Midbrain (tissue), 1 donor: ENCODE results near the gene PRPF38B.
"Not testable (repeated sequence)": the region's sequence is repeated elsewhere in the genome, so short reads cannot be mapped to it uniquely, and the experiment has no call there.

Source experiments
- DNase-seq: peaks from one replicate; lab custom pipeline; 2025; lab: John Stamatoyannopoulos, UW

The PRPF38B gene

GRCh38 chr1:108691942-108692723, at the start of gene PRPF38B:
PRPF38B (plus strand) TSS chr1:108692310; CDS start chr1:108692592, 282 bp downstream.
- DNase-seq, result peak; percentile 95

- peak; percentile 53 for DNase-seq
Observed at GRCh38 chr1:108643492-108644335, 48.4 kb upstream of the PRPF38B start.

DNA sequence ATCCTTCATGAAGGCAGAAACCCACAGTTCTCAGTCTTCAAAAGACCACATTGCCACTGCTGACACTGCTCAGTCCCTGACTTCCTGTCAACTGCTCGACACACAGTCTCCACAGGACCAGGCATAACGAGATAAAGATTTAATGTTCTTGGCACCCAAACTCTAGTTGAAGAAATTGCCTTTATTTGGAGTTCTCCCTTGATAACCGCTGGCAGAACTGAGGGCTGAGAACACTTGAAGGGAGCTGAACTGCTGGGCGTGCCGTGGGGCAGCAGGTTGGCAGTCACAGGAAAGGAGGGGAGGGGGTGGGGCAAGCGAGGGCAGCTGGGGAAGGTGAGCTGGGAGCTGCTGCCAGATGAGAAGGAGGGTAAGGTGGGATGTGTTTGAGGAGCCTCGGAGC, 47.1 kb upstream of the PRPF38B start:
- DNase-seq, result no peak

DNA sequence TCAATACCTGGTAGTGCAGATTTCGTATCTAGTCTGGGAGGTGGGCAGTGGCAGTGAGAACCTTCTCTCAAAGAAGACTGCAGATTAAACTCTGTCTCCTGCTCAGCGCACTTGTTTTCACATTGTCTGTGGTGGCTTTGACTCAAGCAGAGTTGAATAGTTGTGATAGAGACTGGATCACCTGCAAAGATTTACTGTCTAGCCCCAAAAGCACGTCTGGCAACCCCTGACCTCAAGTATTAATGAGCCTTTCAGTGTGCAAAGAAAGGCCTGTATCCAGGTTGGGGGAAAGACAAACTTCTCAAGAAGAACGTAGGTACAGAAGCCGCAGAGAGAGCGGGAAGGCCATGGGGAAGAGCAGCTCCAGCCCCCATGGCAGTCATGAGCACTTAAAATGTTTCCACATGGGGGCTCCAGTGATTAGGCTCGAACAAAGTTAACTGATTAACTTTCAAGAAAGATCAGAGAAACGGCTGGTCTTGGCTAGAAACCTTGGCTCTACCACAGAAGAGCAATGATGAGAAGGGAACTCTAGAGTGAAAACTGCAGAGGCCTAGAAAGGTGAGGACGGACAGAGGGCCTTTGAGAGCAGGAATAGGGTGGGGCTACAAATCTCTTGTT, 46.4 kb upstream of the PRPF38B start:
- no peak for DNase-seq

DNA sequence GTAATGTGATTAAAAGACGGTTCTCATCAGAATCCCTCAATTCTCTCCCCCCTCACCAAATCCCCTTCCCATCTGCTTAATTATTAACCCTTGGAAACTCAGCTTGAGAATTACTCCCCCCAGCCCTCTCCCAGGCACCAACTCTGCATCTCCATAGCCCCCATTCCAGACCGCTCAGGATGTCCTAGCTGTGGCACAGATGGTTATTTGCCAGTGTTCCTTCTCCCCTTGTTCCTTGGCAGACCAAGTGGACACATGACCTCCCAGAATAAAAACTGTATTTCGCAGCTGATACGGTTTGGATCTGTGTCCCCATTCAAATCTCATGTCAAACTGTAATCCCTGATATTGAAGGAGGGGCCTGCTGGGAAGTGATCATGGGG, 45.9 kb upstream of the PRPF38B start:
- no peak for DNase-seq

DNA sequence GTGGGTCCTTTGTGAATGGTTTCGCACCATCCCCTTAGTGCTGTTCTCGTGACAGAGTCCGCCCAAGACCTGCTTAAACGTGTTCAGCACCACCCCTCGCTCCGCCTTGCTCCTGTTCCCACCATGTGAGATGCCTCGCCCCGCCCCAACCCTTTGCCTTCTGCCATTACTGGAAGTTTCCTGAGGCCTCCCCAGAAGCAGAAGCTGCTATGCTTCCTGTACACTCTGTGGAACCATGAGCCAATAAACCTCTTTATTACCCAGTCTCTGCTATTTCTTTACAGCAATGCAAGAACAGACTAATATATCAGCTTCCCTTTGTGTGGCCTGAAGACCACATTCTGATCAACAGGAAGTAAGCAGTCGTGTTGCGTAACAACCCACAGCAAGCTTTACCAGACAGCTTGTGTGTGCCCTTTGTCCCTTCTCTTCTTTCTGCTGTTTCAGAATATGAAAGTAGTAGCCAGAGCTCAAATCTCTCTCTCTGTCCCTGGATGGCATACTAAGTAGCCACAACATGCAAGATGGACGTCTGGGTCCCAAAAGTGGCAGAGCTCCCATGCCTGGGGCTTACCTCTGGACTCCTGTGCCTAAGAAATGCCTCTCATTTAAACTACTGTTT, 45.4 kb upstream of the PRPF38B start:
- peak; percentile 39 for DNase-seq

DNA sequence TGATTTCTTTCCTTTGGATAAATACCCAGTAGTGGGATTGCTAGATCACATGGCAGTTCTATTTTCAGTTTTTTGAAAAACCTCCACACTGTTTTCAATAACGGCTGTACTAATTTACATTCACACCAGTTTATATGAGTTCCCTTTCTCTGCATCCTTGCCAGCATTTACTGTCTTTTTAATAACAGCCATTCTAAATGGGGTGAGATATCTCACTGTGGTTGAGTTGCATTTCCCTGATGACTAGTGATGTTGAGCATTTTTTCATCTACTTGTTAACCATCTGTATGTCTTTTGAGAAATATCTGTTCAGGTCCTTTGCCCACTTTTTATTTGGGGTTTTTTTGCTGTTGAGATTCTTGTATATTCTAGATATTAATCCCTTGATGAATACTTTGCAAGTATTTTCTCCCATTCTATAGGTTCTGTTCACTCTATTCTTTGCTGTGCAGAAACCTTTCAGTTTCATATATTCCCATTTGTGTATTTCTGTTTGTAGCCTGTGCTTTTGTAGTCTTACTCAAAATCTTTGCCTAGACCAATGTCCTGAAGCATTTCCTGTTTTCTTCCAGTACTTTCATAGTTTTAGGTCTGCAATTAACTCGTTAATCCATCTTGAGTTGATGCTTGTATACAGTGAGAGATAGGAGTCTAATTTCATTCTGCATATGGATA, 38.5 kb upstream of the PRPF38B start:
- no peak for DNase-seq

GRCh38 chr1:108657356-108658080, 34.6 kb upstream of the PRPF38B start:
- no peak for DNase-seq

DNA sequence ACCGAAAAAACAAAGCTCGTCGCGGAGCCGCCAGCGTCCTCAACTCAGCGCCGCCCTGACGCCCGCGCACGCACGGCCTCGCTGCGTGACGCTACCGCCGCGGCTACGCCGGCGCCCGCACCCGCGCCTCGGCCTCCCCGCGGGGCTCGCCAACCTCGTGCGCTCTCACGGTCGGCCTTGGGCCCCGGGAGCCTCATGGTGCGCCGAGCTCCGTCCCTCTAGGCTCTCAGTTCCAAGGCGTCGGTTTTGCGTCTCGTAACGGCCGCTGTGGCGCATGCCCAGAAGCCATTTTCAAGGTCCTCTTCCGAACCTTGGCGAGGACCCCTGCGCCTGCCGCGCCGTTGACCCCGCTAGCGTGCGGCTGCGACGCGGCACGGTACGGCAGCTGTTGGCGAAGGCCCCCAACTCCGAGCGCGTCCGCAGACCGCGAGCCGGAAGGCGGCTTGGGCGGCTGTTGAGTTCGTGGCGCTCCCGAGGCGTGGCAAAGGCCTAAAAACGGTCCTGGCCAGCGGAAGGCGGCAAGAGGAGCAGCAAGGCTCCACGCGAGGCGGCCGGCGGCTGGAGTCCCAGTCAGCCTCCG, 31.0 kb upstream of the PRPF38B start, which contains the start of gene HENMT1:
Gene HENMT1 (minus strand): TSS at position 64 of the 580 bp plus-strand sequence. CDS start 1,209 bp downstream, outside the sequence.
- peak; percentile 58 for DNase-seq

DNA sequence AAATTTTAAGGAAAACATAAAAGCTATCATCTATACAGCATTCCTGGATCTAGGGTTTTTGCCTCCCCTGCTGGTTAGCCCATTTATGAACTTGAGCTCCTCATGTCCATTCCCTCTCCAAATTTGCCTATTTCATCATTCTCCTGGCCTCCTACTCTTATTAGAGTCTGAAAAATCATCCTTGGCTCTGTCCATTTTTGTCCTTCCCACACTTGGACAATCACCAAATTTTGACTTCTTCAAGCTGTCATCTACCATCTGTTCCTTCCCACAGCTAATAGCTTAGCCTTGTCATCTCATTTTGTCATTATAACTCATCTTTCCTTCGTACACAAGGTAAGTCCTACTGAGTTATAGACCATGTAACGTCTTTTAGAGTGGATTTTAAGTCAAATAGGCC, 29.0 kb upstream of the PRPF38B start:
- no peak for DNase-seq

DNA sequence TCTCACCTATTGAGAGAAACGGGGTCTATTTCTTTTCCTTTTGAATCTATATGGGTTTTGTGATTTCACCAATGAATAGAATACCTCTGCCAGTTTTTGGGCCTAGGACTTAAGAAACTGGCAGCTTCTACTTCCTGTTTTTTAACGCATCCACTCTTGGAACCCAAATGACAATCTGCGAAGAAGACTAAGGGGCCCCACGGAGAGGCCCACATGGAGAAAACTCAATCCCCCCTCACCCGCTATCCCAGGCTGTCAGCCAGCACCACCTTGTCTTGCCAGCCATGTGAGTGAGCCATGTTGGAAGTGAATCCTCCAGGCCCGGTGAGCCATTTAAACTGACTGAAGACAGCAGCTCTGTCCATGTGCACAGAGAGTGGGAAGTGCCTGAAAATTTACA, 27.6 kb upstream of the PRPF38B start:
- no peak for DNase-seq

- DNase-seq, result no peak
Observed at GRCh38 chr1:108665067-108665466, 27.0 kb upstream of the PRPF38B start.

GRCh38 chr1:108665771-108666170, 26.3 kb upstream of the PRPF38B start:
- no peak for DNase-seq

DNA sequence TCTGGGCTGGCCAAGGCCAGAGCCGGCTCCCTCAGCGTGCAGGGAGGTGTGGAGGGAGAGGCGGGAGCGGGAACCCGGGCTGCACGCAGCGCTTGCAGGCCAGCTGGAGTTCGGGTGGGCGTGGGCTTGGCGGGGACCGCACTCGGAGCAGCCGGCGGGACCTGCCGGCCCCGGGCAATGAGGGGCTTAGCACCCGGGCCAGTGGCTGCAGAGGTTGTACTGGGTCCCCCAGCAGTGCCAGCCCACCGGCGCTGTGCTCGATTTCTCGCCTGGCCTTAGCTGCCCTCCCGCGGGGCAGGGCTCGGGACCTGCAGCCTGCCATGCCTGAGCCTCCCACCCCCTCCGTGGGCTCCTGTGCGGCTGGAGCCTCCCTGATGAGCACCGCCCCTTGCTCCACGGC, 24.7 kb upstream of the PRPF38B start:
- DNase-seq, result not testable (repeated sequence)

DNA sequence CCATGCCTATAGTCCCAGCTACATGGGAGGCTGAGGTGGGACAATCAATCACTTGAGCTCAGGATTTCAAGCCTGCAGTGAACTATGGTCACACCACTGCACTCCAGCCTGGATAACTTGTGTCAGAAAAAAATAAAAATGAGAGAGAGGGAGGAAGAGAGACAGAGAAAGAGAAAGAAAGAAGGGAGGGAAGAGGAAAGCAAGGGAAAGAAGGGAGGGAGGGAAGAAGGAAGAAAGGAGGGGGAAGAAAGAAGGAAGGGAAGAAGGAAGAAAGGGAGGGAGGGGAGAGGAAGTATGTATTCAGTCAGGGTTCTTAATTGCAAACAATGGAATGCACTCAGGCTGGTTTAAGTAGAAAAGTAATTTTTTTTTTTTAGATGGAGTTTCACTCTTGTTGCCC, 23.3 kb upstream of the PRPF38B start:
- no peak for DNase-seq

GRCh38 chr1:108669679-108670078, 22.4 kb upstream of the PRPF38B start:
- no peak for DNase-seq

DNA sequence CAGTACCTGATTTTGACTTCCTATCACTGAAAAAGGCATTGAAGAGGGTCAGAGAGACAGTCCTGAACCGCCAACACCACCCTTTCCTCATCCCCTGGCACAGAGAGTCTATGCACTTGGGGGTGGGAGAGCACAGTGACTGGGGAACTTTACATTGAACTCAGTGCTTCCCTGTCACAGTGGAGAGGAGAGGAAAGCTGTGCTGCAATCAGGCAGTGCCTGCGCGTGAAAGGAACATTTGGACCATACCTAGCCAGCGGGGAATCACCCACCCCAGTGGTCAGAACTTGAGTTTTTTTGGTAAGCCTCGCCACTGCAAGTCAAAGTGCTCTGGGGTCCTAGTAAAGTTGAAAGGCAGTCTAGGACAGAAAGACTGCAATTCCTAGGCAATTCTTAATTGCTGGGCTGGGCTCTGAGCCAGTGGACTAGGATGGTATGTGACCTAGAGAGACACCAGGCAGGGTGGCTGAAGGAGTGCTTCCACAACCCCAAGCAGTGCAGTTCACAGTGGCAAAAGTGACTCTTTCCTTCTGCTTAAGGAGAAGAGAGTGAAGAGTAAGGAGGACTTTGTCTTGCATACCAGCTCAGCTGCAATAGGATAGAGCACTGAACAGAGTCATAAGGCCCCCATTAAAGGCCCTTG, 21.9 kb upstream of the PRPF38B start:
- DNase-seq, result no peak

DNA sequence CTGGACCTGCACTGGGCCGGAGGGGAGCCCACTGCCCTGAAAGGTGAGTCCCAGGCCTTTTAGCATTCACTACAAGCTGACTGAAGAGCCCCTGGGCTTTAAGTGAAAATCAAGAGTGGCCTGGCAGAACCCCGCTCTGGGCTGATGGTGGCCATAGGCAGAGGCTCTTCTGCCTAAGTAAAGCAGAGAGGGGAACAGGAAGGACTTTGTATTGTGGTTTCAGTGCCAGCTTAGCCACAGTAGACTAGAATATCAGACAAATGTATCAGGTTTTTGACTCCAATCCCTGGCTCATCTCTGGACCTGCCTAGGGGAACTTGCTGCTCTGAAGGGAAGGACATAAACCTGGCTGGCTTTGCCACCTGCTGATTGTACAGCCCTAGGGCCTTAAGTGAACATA, 21.0 kb upstream of the PRPF38B start:
- DNase-seq, result no peak

DNA sequence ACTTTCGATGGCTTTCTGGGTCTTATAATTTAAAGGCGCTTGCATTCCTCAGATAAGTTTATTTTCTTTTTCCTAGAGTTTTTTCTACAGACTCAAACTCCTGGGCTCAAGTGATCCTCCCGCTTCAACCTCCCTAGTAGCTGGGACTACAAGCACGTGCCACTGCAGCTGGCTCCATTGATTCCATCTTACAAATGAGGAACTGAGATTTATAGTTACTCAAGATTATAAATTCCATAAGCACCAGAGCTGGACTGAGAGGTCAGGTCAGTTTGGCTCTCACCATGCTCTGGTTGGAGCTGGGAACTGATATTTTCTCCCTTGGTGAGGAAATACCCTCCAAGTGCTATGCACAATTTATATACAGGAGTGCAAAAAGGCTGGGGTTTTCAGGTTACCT, 13.4 kb upstream of the PRPF38B start:
- DNase-seq, result no peak

GRCh38 chr1:108679586-108680213, 12.4 kb upstream of the PRPF38B start:
- DNase-seq, result no peak
